Measurements from ENCODE around the gene REG1A.

Gene REG1A

GRCh38 chr2:79162801-79163200 lies 42.5 kb downstream of the REG1A start:
- no peaks in the 10 kb centered on the region for H3F3A ChIP-seq (ENCODE audit: insufficient read depth)
- no peak overlapping the region for H3K4me3 ChIP-seq (ENCODE audit: insufficient read depth, low read length, poor library complexity, severe bottlenecking)

DNA sequence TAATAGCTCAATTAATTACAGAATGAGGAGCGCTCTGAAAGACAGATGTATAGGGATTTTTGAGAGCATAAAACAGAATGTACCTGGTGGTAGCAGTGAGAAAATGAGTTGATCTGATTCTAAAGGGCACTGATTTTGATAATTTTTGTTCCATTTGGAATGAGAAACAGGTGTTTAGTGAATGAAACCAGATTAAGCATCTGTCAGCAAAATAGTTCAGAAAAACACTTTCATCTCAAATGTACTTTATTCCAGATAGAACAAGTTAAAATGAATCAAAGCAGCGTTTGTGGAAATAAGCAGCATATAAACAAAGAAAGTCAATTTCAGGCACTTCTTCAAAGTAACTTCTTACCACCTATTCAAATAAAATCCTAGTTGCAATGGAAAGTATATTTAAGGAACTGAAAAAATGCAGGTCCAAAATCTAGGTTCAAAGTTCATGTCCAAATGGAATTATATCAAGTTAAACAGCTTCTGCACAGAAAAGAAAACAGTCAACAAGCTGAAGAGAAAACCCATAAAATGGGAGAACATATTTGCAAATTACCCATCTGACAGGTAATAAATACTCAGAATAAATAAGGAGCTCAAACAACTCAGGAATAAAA lies 51.2 kb downstream of the REG1A start:
- H3K36me3 ChIP-seq (ENCODE audit: low read length), result no peaks in the 10 kb centered on the region
- H3K9me2 ChIP-seq (replicated peaks; ENCODE audit: insufficient read depth, low read length), result no peaks in the 10 kb centered on the region
- no peaks in the 10 kb centered on the region for H4K20me1 ChIP-seq (ENCODE audit: low read depth, low read length)
- H3K27ac ChIP-seq (ENCODE audit: low read depth, low read length), result no peak overlapping the region
- H3K27me3 ChIP-seq (ENCODE audit: low read length), result no peaks in the 10 kb centered on the region
- H3K4me3 ChIP-seq (ENCODE audit: insufficient read depth, low read length, poor library complexity, severe bottlenecking), result no peak overlapping the region
- H3K9me3 ChIP-seq (ENCODE audit: insufficient read depth, low read length), result no peaks in the 10 kb centered on the region
- no peaks in the 10 kb centered on the region for H3F3A ChIP-seq (ENCODE audit: insufficient read depth)
- H3K79me2 ChIP-seq (ENCODE audit: insufficient read depth, low read length), result no peaks in the 10 kb centered on the region
- no peak overlapping the region for H3K4me2 ChIP-seq (ENCODE audit: low read depth, low read length, poor library complexity, severe bottlenecking)
- no peak overlapping the region for H3K9ac ChIP-seq (ENCODE audit: low read length)
- no peak overlapping the region for H2AFZ ChIP-seq (ENCODE audit: low read depth, low read length, severe bottlenecking)
- no peak for TF ChIP-seq EZH2phosphoT487 (conservative IDR thresholded peaks at IDR 0.05; ENCODE audit: low read length)
- no peak for TF ChIP-seq CTCF (IDR thresholded peaks at IDR 0.05; ENCODE audit: insufficient read depth, low read length, poor library complexity, severe bottlenecking)

More at GRCh38 chr2:79162801-79163200, 42.5 kb downstream of the REG1A start:
- Histone ChIP-seq H3K36me3 (ENCODE audit: low read length) (no peaks in the 10 kb centered on the region), H3K79me2 (ENCODE audit: insufficient read depth, low read length) (no peaks in the 10 kb centered on the region), H3K9me2 (replicated peaks; ENCODE audit: insufficient read depth, low read length) (no peaks in the 10 kb centered on the region), H3K4me2 (ENCODE audit: low read depth, low read length, poor library complexity, severe bottlenecking) (no peak overlapping the region), H4K20me1 (ENCODE audit: low read depth, low read length) (no peaks in the 10 kb centered on the region), H3K27ac (ENCODE audit: low read depth, low read length) (no peak overlapping the region), H3K9ac (ENCODE audit: low read length) (no peak overlapping the region), H2AFZ (ENCODE audit: low read depth, low read length, severe bottlenecking) (no peak overlapping the region), H3K9me3 (ENCODE audit: insufficient read depth, low read length) (no peaks in the 10 kb centered on the region), H3K27me3 (ENCODE audit: low read length) (no peaks in the 10 kb centered on the region)
- TF ChIP-seq EZH2phosphoT487 (conservative IDR thresholded peaks at IDR 0.05; ENCODE audit: low read length) (no peak), CTCF (IDR thresholded peaks at IDR 0.05; ENCODE audit: insufficient read depth, low read length, poor library complexity, severe bottlenecking) (no peak)
